ENCODE measurements around the gene TMEM51. TPM values are rescaled to one million over a fixed set of nuclear protein-coding genes. Genes with fewer than 3 reads are reported as not detected.

Gene TMEM51
- total RNA-seq, 1 experiment from 2014 or later, result 9.5 TPM

DNA sequence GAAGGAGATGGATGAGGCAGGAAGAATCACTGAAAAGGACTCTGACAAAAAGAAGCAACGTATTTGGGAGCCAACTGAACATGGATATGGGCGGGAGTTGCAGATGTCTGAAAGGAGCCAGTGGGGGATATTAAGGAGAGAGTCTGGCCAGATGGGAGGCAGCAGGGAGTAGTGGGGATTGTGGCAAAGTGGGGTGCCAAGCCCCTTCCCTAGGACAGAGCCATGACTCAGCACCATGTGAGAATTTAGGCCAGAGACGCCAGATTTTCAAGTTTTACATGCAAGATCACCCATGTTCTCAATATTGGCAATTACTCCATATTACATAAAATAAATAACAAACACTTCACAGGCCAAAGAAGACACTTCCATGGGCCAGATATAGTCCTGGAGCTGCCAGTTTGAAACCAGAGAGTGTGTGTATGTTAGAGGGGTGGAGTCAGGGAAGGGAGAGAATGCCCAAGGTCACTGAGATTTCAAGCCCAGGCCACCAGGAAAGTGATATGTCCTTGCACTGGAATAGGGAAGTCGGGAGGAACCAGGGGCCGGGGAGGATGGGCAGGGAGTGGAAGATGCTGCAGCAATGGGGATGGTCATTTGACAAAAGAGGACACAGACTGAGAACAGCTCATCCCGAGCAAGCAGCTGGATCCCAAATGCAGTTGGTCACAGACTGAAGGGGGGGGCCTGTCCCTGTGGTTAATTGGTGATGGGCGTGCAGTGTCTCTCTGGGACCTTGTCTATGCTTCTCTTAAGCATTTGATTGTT lies 23.5 kb downstream of the TMEM51 start:
- no peak for DNase-seq (ENCODE audit: low read depth)

- DNase-seq (ENCODE audit: low read depth), result no peak
Observed at GRCh38 chr1:15177710-15178166, 24.2 kb downstream of the TMEM51 start.

DNA sequence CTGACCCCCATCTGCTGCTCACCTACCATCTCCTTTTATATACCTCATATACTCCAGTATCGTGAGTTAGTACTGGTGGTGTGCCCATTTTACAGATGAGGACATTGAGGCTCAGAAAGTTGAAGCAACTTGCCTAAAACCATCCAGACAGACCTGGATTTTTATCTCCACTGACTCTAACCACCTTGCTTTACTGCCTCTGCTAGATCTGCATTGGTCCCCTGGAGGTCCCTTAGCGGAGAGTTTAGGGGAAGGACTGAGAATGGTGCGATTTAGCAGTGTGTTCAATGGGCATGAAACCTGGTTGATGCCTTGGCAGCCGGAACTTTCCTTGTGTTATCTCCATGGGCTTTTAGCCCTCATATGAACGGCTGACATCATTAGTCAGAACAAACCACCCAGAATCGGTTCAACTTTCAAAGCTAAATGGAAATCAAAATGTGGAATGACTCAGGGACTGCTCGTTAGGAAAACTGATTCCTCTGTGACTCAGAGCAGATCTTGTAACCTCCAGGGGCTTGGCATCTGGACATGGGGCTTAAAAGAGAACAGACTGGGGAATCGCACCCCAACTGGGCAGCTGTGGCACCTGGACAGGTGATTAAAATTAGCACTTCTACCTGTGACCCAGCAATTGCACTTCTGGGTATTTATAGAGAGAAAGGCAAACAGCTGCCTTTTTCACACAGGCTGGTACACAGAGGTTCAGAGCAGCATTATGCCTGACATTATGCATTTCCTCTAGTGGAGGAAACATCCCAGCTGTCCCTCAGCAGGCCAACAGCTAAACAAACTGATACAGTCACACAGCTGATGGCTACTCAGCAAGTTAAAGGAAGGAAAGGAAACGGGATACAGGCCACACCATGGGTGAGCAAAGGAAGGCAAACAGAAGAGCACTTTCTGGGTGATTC lies 25.3 kb downstream of the TMEM51 start:
- DNase-seq (ENCODE audit: low read depth), result peak; percentile 98

GRCh38 chr1:15179485-15179883 lies 25.9 kb downstream of the TMEM51 start:
- DNase-seq (ENCODE audit: low read depth), result no peak

DNA sequence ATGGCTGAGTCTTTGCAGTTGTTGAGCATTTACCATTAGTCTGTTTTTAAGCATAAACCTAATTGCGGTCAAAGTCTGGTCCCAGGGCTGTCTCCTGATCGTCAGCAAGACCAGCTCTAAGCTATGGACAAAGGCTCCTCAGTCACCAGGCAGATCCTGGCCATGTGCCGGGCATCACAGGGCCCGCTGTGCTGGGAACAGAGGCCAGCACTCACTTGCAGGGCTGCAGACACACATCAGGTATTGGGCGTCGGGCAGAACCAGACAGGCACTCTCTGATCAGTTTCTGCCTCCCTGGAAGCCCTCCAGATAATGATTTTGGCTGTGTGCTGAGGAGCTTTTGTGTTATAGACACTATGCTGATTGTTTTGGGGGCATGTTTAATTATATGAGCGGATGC lies 26.6 kb downstream of the TMEM51 start:
- no peak for DNase-seq (ENCODE audit: low read depth)

DNA sequence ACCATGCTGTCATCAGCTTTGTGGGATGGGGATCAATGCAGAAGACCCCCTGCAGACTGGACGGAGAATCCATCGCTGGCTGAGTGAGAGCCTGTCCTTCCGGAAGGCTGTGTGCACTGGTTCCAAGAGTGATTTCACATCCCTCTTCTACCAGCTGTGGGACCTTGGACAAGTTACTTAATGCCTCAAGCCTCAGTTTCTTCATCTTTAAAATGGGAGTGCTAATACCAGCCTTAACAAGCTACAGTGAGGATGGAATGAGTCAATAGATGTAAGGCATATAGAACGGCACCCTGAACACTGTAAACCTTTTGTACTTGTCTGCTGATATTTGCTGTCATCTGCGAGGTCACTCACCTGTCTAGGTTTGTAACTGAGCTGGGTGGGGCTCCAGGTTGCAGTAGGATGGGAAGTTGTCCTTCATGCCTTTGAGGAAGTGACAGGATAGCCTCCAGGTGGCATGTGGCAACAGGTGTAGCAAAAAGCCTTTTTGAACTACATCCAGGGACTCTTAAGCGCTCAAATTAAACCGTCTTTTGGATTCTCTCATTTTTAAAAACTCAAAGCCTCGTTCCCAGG lies 27.5 kb downstream of the TMEM51 start:
- DNase-seq (ENCODE audit: low read depth), result no peak

GRCh38 chr1:15181564-15181963 lies 28.0 kb downstream of the TMEM51 start:
- no peak for DNase-seq (ENCODE audit: low read depth)

- no peak for DNase-seq (ENCODE audit: low read depth)
Observed at GRCh38 chr1:15184436-15185241, 31.1 kb downstream of the TMEM51 start.

DNA sequence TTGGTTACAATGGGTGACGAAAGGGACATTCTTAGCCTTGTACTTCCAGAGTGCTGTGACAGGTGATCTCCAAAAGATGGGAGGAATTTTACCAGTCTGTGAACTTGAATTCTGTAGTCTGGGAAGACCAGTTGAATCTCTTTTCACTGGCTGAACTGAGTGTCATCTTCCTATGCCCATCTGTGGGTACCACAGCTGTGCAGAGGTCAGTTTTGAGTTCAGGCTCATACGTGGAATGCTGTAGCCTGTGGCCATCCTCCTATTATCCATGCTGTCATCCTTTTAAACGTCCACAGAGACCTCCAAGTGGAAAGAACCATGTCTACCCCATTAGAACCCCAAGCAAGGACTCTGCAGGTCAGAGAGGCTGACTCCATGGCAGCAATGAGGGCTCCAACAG lies 32.1 kb downstream of the TMEM51 start:
- DNase-seq (ENCODE audit: low read depth), result no peak

DNA sequence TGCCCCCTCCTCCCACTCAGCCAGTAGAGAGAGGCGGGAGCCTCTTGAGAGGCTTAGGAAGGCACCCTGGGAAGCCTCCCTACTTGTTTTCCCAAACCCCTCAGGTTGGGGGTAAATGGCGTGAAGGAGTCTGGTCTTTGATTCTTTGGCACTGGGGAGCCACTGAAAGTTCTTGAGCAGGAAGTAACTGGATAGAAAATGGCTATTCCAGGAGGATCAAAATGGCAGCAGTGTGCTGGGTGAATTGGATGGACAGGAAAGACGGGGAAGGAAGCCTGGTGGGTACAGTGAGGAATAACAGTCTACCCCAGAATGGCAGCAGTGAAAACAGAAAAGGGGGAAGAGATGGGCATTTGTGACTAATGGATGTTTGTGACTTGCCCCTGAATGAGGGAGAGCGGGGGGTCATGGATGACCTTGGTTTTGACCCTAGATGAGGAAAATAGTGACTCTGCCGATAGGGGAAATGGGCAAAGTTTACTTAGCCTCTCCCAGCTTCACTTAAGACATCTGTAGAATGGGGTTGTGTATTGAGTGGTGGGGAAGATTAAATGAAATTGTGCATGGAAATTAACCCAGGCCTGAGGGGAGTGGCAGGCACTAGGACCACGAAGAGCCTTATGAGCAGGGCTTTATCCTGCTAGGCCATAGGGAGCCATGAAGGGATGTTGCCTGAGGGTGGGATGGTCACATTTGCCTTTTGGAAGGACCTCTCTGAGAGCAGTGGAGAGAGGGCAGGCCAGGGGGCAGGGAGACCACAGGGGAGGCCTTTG lies 32.7 kb downstream of the TMEM51 start:
- no peak for DNase-seq (ENCODE audit: low read depth)

GRCh38 chr1:15186846-15187151 lies 33.3 kb downstream of the TMEM51 start:
- no peak for DNase-seq (ENCODE audit: low read depth)

GRCh38 chr1:15187175-15188129 lies 33.9 kb downstream of the TMEM51 start:
- DNase-seq (ENCODE audit: low read depth), result no peak

GRCh38 chr1:15188130-15188524 lies 34.6 kb downstream of the TMEM51 start:
- DNase-seq (ENCODE audit: low read depth), result no peak

GRCh38 chr1:15188678-15189077 lies 35.1 kb downstream of the TMEM51 start:
- no peak for DNase-seq (ENCODE audit: low read depth)

DNA sequence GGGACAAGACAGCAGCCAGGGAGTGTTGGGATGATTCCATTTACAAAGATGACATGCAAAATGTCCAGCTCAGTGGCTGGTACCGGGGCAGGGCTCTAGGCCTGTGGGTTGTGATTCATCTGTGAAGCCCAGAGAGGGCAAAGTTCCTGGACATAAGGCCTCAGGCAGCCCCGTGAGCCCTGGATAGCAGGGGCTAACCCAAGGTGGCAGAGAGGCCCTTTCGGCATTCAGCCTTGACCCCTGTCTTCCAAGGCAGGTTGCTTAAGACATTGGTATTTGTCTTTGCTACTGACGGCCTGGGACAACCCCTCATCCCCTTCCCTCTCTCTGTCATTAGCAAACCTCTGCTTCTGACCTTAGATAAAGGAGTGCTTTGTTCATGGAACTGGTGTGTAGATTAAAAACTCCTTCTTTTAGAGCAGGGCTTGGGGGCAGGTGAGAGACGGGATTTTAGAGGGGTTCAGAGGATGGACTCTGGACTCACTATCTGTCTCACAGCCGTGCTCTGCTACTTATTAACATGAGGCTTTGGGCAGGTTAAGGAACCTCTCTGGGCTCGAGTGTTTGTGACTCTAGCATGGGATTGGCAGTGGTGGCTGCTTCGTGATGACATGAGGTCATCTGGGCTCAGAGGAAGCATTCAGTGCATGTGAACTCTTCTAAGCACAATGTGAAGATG lies 36.3 kb downstream of the TMEM51 start:
- DNase-seq (ENCODE audit: low read depth), result no peak

DNA sequence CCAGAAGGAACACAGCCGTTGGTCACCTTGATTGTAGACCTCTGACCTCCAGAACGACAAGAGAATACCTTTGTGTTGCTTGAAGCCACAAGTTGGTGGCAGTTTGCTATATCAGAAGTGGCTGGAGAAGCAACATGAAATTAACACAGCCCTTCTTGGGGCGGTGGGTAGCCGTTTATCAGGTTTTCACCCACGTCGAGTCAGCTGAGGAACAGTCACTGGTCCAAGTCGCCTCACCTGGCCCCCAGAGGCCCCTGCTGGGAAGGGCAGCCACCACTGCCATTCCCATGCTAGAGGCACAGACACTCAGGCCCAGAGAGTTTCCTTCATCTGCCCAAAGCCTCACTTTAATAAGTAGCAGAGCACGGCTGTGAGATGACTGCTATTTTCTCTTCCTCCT lies 37.7 kb downstream of the TMEM51 start:
- no peak for DNase-seq (ENCODE audit: low read depth)

- DNase-seq (ENCODE audit: low read depth), result no peak
Observed at GRCh38 chr1:15191770-15192169, 38.2 kb downstream of the TMEM51 start.

DNA sequence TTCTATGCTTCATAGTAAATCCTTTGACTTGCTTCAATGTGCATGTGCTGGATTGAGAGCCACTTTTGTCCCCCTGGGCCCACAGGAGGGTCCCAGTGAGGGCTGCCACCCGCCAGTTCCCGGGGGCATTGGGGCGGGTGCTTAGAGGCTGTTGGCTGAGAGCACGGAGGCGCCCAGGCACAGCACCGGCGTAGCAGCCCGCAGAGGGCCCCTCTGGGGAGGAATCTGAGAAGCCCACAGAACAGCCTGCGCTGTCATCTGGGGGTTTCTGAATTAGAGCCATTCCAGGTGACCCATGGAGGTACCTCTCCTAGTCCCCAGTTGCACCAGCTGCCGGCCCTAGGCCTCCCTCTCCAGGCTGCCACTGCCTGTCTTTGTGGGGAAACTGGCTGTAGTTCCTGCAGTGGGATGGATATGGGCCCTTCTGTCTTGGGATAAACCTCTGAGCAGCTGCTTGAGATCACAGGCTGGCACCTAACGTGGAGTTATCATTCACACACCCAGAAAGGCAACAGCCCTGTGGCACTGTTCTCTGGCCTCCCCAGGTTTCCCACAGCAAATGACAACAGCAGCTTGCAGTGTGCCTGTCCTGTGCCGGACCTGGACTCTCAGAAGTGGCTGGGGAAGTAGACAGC lies 39.5 kb downstream of the TMEM51 start:
- DNase-seq (ENCODE audit: low read depth), result no peak

Data from LHCN-M2 (cell line).